HG03175 (cell line): ENCODE results near the gene KCNJ11.

Source experiments
- ATAC-seq: cut with Tn5 transposase; IDR thresholded peaks from one replicate; pipeline ENCODE4 v1.9.1; 2021; ENCODE audit warnings: mild to moderate bottlenecking, moderate library complexity; ENCODE audit not compliant: unreplicated experiment

KCNJ11 gene

DNA sequence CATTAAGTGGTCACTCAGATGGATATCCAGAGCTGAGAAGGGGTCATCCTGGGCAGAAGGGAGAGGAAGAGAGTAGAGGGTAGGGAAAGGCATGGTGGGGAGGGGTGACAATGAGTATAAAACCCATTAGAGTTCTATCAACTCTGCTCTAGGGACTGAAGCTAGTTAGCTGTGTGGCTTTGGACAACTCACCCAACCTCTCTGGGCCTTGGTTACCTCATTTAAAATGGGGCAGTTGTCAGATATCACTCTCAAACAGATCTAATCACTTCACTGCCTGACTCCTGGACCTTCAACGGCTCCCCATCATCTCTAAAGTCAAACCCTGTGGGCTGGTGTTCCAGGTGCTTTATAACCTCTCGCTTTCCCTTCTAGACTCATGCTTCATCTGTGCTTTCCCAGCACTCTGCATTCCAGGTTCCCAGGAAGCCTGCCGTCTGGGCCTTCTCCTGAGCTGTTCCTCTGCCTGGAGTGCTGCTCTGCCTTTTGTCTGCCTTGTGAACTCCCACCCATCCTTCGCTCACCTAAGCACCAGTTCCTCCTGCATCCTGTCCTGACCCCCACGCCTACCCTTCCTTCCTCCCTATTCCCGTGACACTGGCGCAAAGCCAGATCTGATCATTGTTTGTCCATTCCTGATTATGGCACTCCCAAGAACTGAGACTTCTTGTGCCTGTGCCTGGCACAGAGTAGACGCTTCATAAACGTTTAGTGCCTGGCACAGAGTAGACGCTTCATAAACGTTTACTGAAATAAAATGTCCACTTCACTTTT is 22.3 kb upstream of the KCNJ11 start:
- no peak for ATAC-seq

DNA sequence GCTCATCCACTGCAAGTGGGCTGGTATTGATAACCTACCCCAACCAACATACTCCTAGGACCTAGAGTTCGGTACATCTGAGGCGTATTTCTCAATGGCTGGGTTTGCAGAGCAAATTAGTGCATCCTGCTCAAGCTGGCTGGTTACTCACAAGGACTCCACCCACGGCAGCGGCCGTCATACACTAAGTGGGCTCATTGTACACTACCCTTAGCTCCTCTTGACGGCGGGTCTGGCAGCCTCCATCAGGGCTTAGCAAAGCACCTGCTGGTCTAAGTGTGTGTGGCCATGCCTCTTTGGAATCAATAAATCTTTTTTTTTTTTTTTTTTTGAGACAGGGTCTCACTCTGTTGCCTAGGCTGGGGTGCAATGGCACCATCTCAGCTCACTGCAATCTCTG is 20.2 kb upstream of the KCNJ11 start:
- no peak for ATAC-seq

DNA sequence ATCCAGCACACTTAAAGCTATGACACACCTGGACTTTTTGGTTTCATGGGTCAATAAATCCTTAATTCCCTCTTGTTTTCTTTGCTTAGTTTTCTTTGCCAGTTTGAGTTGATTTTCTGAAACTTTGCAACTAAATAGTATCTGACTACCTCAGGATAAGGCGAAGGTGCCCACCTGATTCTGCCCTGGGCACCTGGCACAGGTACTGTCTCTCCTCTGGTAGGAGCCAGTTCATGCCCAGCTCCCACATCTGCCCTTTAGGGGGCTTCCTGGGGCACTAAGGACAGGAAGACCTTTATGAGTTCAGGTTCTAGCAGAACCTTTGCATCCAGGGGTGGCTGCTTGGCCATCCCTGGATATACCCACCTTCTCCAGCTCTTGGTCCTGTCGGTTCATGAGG is 19.6 kb upstream of the KCNJ11 start:
- ATAC-seq, result no peak

DNA sequence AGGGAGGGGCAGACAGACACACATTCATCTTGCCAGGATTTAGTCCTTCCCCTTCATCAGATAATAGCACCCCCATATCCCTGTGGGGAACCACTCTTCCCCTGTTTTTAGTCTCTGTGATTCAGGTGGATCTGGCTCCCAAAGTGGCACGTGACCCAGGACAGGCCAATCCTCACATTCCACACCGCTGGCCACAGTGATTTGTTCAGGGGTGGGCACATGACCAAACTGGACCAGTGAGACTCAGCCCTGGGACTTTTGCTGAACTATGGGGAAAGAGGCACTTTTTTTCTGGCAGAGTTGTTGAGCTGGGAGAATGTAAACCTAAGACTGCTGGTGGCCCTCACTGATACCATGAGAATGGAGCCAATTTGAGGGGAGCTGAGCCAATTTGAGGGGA is 19.1 kb upstream of the KCNJ11 start:
- no peak for ATAC-seq

DNA sequence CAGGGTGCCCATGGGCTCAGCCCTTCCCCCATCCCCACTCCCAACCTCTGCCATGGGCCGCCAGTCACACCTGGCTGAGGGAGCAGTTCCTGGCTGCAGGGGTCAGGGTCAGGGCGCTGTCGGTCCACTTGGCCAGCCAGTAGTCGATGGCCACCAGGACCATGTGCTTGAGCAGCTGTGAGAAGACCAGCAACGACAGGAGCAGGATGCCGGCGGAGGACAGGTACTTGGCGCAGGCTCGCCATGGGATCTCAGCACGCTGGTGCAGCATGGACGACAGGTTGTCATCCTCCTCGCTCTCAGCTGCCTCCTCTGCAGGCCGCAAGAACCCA is 18.3 kb upstream of the KCNJ11 start:
- ATAC-seq, result no peak

DNA sequence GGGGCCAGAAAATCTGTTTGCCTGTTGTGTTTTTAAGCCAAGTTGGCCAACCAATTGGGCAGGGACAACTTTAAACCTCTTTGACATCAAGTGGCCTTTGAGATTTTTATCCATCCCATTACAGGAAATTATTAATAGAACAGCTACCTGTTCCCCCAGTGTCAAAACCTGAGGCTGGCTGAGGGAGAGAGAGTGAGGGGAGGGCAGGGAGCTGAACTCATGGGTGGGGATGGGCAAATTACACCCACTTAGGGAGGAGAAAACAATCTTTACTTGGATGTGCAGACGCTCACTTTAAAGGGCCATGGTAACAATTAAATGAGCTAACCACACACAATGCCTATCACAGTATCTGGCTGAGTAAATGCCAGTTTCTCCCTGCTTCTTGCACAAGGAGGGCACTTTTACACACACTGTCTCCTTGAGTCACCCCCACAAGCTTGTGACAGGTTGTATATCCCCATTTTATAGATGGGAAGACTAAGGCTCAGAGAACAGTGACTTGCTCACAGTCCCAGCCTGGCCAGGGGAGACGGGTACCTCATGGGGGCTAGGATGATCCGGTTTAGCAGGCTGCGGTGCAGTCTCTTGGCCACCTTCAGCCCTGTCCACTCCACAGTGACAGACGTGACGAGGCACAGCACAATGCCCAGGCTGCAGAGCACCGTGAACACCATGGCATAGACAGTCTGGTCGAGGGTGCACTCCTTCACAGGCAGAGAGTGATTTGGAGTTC is 17.8 kb upstream of the KCNJ11 start:
- ATAC-seq, result no peak

DNA sequence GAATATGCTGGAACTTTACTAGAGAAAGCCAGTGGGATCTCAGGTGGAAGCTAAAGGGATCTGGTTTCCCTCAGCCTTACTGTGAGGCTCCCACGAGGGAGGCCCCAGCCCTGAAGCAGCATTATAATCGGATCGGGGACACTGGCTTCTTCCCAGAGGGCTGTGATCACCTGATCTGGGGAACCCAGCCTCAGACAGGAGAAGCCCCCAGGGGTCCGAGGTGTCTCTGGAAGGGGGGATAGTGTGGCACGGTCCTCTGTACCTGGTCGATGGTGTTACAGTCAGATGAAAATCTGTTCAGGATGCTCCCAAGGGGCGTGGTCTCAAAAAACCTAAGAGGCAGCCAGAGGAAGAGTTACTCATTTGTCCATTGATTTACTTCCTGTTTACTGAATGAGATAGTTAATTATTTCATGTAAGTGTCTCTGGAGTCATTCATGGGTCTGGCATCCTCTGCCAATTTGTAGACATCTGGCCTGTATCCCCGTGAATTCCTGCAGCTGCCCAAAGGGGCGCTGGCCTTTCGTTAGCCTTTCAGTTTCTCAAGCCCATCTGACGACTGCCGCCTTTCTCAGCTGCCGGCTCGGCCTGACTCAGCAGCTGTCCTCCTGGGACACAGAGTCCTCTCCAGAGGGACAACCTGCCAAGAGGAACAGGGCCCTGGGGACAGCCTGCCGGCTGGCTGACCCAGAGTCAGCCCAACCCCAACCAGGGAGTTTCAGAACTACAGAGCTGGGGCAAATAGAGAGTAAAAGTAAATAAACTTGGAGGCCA is 17.0 kb upstream of the KCNJ11 start:
- ATAC-seq, result peak; percentile 63

DNA sequence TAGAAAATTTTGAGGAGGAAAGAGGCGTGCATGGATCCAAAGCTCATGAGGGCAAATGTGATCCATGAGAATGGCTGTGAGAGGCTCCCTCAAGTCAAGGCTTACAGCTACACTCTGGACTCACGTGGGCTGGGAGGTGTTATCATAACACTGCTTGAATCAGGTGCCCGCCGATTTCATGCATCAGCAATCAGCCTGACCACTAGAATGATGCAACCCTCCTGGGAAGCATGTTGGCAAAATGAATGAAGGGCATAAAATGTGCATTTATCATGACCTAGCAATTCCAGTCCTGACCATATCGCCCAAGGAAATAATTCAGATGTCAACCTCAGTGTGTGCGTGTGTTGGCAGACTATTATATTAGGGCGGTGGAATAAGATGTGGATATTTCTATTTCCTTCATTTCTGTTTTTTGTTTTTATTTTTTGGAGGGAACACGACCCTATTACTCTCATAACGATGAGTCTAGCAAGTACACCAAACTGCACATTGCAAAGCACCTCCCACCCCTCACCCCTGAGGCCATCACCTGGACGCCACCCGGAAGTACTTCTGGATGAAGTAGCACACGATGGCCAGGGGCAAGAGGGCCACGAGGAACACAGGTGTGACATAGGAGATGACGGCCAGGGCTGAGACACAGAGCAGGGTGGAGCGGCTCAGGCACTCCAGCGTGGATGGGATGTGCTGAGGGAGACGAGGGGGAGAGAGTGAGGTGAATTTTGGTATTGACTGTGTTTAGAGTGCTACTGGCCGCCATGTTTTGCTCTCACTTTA is 15.7 kb upstream of the KCNJ11 start:
- ATAC-seq, result no peak

DNA sequence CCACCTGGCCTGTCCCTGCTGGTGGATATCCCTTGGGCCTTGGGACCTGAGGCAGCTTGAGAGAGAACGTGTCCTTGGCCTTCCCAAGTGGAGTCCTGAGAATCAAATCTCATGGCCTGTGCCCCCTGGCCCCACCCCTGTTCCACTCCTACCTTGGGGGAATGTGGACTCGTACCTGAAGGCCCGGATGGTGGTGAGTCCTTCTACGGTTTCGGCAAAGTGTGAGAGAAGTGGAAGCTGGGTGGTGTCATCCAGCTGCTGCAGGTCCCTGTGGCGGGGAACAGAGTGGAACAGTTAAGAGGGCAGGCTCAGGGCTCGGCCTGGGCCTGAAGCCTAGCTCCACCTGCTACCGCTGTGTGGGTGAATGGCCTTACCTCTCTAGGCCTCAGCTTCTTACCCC is 14.0 kb upstream of the KCNJ11 start:
- ATAC-seq, result no peak

DNA sequence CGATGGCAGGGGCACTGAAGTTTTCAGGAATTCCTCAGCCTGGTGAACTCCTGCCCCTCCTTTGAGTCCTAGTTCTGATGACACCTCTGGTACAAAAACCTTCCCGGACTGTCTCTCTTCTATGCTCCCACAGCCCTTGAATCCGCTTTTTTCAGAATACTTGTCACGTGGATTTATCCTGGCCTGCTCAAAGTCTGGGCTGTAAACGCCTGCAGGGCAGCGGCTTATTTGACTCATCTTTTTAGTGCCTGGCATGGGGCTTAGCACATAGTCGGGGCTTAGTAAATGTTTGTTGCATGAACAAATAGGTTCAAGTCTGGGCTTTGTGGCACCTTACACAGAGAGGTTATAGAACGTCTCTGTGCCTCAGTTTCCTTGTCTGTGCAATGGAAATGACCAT is 13.4 kb upstream of the KCNJ11 start:
- no peak for ATAC-seq

DNA sequence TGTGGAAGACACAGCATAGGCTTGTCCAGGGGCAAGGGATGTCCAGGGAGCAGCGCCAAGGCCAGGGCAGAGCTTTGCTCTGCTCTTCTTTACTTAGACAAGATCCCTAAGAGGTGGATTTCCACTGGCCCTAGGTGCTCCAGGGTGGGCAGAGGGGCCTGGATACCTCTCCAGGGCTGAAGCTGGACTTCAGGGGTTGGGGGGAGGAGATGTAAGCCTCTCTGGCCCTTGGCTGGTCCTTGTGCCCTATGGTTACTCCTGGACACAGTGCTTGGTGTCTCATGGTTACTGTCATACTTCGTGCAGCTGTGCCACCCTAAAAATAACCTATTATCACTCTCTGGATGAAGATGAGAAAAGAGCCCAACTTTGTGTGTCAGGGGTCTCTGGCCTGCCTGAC is 12.9 kb upstream of the KCNJ11 start:
- no peak for ATAC-seq

DNA sequence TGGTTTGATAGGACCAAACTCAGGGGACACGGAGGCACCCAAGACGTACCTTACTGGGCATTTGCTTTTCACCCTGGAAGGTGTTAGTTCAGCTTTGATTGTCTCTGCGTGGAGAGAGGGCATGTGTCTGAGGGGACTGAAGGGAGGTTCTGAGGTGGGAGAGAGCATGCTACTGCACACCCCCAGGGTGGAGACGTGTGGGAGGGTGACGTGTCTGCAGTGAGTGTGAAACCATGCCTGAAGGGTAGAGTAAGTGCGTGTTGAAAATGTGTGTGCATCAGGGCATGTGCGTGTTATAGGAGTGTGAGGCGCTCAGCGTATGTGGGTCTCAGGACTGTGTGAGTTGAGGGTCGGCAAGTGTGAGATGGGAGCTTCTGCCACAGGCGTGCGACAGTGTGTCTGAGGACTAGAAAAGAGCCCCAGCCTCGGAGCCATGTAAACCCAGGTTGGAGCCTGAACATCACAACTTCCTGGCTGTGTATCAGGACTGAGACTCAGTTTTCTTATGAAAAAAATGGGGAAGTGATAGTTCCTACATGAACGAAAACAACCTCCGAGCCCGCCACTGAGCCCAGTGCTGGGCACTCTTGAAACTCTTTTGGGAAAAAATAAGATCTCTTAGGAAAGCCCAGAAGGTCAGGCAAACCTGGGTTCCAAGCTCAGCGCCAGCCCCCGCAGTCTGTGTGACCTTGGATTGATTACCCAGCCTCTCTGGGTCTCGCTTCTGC is 11.8 kb upstream of the KCNJ11 start:
- peak; percentile 70 for ATAC-seq

DNA sequence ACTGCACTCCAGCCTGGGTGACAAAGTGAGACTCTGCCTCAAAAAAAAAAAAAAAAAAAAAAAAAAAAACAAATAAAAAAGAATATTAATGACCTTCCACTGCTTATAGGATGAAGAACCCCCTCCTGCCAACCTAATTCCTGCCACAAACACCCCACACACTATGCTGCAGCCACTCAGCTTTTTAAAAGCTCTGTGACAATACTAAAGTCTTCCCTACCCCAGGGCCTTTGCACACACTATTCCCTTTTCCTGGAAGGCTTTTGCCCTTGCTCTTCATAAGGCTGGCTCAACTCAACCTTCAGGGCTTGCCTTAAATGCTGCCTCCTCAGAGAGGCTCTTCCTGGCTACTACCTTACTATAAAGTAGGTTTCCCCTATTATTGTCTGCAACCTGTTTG is 10.8 kb upstream of the KCNJ11 start:
- no peak for ATAC-seq

DNA sequence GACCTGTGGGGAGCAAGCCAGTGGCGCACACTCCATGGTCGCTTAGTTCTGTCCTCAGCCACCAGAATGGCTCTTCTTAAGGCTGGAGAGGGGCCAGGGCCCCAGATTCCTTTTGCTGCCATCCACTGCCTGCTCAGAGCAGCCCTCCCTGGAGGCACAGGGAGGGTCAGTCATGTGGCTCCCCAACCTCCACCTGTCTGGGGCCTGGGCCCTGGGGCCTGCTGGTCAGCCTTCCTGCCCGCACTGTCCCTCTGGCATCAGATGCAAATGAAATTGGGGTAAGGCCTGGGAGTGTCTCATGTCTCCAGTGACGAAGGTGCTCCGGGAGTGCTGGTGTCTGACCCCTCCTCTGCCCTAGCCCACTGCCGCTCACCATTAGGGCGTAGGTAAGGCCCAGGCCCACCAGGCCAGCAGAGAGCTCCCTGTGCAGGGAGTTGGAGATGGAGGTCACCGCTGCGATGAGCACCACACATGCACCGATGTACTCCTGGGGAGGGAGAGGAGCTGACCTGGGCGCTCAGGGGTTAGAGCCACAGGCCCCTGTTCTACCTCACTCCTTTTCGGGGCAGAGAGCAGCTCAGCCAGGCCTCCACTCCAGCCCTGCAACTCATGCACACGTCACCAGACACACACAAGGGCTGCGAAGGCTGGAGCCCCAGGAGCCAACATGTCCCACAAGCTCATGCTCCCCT is 9.0 kb upstream of the KCNJ11 start:
- no peak for ATAC-seq

DNA sequence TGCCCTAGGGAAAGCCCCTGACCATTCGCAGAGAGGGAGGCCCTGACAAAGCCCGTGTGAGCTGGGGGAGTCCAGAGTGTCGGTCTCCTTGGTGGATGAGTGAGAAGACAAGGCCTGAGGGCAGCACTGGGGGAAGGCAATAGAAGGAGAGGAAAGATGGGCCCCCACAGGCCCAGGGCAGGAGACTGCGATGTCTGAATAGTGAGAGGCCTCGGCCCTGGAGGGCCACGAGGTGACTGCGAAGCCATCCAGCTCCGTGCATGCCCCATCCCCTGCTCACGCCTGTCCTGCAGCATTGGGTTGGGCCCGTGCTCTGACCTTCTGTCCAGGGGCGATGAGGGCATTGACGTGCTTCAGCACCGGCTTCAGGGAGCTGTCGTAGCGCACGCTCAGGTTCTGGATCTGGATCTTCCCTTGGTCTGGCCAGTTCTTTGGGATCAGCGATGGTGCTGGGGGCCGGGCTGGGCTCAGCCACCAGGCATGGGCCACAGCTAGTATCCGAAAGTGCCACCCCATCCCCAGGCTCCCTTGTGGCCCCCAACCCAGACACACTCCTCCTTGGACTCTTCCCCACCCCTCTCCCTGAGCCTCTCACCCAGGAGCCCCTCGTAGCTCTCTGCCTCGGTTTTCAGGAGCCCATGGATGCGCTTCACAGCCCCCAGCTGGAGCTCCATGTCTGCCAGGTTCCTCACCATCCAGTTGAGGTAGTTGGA is 8.3 kb upstream of the KCNJ11 start:
- no peak for ATAC-seq

DNA sequence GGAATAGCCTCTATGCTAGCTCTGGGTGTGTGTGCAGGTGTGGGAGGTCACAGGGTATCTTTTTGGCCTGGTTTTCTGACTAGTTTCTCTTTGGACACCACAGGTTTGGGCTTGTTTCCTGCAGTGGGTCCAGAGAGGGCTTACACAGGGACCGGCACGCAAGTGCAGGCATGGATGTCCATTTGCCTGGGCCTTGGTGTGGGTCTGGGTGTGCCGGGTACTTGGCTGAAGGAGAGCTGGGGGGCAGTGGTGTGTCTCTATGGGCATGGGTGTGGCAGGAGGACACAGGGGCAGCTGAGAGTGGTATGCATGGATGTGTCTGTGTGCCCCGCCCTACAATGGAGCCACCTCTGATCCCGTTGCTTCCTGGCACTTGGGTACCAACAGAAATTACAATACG is 7.5 kb upstream of the KCNJ11 start:
- ATAC-seq, result no peak

DNA sequence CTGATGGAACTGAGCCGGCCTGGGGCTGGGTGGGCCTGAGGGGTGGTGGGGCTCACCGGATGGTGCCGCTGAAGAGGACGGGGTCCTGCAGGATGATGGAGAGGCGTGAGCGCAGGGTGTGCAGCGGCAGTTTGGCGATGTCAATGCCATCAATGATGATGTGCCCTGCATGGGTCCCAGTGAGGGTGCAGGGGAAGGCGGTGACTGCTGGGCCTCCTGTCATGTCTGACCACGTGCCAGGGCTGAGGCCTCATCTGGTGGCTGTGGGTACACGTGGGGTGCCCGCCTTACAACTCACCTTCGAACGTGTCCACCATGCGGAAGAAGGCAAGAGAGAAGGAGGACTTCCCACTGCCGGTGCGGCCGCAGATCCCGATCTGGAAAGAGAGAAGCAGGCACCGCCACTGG is 7.1 kb upstream of the KCNJ11 start:
- no peak for ATAC-seq

DNA sequence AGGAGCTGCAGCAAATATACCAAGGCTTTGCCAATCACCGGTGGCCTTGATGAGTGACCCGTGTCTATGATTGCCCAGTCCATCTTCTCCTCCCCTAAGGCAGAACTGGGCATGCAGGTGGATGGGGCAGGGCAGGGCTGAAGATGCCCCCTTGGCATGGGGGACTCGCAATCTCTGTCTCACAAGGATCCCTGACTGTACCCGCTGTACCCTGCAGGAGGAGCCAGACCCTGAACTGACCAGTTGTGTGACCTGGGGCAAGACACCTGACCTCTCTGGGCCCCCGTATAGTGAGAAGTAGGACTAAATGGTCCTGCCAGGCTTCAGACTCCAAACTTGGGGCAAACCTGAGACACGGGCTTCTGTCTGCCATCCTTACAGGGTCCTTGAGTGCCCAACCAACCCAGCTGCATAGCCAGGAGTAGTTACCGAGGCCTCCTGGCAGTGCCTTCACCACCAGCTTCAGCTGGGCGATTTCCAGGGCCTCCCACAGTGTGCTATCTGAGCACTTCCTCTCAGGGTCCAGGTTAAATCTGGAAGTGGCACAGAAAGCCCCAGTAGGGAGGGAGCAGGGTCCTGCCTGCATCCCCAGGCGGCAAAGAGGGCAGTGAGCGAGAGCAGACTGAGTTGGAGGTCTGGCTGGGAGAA is 6.4 kb upstream of the KCNJ11 start:
- no peak for ATAC-seq

DNA sequence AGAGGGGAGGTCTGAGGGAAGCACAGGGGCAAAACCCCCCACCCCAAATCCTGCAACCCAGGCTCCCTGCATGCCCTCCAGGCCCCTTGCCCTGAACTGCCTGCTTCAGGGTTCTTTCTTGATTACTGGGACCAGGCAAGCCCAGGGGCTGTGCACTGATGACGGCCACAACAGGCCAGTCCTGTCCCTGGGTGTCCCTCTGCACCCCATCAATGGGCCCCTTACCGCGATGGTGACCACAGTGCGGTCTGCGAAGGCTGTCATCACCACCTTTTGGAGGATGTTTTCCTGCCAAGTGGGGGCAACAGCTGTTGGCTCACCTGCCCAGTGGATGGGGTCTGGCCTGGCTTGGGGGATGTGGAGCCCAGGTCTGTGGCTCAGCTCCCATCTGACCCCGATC is 5.0 kb upstream of the KCNJ11 start:
- no peak for ATAC-seq
